Smooth muscle cell of the umbilical artery (primary cell): Measurements from ENCODE around the gene PIK3C2A. TPM values are rescaled to one million over a fixed set of nuclear protein-coding genes. Genes with fewer than 3 reads are reported as not detected.

Experiments used
- total RNA-seq: library from RNA; depleted of rRNA; stranded (reverse); fragments of >200 nt; gene quantifications from 2 replicates; pipeline ENCODE4 v1.2.3, GENCODE V29; 2014

Gene PIK3C2A
- total RNA-seq = 88.5 and 110 TPM in 2 replicates

GRCh38 chr11:17207317-17208256 lies at the start of gene PIK3C2A:
TSS of gene PIK3C2A (minus strand) at chr11:17207986. CDS start at chr11:17169741, 38,245 bp downstream.

Other genes starting within 250 kb of the PIK3C2A start
- 0.18 and 0.30 TPM in 2 replicates for gene PLEKHA7, start 193.6 kb downstream of the PIK3C2A start, total RNA-seq
- 400 and 792 TPM in 2 replicates for gene RPS13, start 130.3 kb downstream of the PIK3C2A start, total RNA-seq
- gene NUCB2, start 68.8 kb upstream of the PIK3C2A start, total RNA-seq = 131 and 216 TPM in 2 replicates
- 5.6 and 11.1 TPM in 2 replicates for gene NCR3LG1, start 143.8 kb upstream of the PIK3C2A start, total RNA-seq
- not detected in 2 replicates for gene KCNJ11, start 180.7 kb upstream of the PIK3C2A start, total RNA-seq